GM18520 (cell line): ENCODE results near the gene NTN4.
"Not testable (repeated sequence)": the region's sequence is repeated elsewhere in the genome, so short reads cannot be mapped to it uniquely, and the experiment has no call there.

Source experiments
- ATAC-seq: cut with Tn5 transposase; IDR thresholded peaks from one replicate; pipeline ENCODE4 v1.9.1; 2021; ENCODE audit not compliant: unreplicated experiment

Gene NTN4

GRCh38 chr12:95756362-95756761 is 34.2 kb downstream of the NTN4 start:
- no peak for ATAC-seq

- no peak for ATAC-seq
Measured at GRCh38 chr12:95755261-95755865, 35.2 kb downstream of the NTN4 start.

DNA sequence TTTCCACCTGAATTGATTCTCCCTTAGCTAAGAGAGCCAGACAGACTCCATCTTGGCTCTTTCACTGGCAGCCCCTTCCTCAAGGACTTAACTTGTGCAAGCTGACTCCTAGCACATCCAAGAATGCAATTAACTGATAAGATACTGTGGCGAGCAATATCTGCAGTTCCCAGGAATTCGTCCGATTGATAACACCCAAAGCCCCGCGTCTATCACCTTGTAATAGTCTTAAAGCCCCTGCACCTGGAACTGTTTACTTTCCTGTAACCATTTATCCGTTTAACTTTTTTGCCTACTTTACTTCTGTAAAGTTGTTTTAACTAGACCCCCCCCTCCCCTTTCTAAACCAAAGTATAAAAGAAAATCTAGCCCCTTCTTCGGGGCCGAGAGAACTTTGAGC is 44.5 kb downstream of the NTN4 start:
- ATAC-seq, result not testable (repeated sequence)

DNA sequence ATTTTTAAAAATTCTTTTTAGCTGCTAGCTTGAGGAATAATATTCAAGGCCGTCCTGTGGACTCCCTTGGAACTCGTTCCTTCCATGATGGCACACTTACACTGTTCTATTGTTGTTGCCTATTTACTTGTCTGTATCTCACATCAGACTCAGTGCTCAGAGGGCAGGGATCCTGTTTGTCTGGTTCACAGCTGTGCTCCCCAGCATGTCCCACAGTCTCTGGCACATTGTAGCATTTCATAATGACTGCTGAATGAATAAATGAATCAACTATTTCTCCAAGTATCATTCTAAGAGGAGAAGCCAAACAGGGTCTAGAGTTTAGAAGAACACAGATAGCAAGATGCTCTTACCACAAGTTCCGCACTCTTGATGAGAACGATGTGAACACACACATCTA is 48.0 kb downstream of the NTN4 start:
- ATAC-seq, result no peak

DNA sequence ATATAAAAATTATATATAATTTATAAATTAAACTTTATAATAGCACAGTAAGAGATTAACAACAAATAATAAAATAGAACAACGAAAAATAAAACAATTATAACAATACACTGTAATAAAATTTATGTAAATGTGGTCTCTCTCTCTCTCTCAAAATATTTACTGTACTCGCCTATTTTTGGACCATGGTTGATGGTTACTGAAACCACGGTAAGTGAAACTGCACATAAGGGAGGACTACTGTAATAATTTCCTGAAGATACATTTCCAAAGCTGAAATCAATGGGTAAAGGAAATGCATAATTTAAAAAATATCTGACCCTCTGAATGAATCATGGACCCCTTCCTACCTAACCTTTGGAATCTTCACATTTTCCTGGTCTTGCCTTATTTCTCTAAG is 48.9 kb downstream of the NTN4 start:
- ATAC-seq, result no peak

DNA sequence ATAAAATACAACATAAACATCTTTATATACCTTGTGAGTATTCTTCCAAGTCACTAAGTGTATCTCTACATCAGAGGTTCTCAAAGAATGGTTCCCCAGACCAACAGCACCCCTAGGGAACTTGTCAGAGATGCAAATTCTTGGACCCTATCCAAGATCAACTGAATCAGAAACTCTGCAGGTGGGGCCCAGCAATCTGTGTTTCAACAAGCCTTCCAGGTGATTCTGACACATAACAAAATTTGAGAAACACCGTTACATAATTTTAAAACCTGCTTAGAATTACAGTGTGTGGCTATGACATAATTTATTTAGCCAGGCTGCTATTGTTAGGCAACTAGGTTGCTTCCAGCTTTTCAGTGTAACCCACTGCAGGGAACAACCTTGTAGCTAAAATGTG is 49.8 kb downstream of the NTN4 start:
- ATAC-seq, result no peak

DNA sequence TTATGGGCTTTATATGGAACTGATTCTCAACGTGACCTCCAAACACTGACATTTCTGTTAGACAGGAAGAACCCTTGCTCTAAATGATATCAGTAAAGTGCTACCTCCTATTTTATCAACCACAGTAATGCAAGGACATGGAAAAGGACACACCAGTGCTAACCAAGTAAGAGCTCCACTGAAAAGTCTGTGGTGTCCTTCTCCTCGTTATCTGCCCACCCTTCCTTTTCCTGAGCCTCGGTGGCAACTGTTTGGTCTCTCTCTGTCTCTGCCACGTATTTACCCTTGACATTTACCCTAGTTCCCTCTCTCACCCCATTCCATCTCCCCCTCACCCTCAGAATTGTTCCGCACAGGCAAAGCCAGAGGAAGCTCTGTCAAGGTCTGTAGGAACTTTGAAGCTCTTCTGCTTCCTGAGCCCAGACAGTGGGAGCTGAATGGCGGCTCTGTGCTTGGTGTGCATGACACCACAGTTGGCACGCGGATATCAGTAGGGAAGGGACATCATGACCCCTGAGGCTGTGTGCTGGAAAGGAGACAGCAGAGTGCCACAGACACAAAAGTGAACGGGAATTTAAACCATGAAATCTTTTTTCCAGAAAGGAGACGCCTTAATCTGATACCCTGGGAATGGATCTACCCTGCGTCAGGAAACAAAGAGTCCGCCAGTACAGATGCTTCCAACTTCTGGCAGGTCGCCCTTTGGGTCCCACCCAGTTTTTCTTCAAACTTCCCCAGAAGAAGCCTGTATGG is 50.8 kb downstream of the NTN4 start:
- no peak for ATAC-seq

GRCh38 chr12:95738024-95738611 is 52.4 kb downstream of the NTN4 start:
- no peak for ATAC-seq

DNA sequence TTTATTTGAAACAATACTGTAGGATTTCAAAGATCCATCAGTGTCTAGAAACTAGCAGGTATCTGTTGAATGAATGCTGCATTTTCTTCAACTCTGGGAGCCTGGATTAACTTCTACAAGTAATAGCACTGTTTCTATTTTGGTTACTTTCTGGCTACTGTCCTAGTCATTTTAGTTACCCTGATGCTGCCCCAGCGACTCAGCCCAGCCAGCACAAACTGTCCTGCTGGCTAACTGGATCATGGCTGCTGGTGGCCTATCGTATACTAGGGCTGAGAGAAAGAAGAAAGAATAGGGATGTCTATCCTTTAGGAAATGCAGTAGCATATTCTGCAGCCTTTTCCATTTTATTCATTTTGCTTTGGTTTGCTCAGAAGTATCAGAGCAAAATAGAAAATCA is 53.9 kb downstream of the NTN4 start:
- ATAC-seq, result no peak

DNA sequence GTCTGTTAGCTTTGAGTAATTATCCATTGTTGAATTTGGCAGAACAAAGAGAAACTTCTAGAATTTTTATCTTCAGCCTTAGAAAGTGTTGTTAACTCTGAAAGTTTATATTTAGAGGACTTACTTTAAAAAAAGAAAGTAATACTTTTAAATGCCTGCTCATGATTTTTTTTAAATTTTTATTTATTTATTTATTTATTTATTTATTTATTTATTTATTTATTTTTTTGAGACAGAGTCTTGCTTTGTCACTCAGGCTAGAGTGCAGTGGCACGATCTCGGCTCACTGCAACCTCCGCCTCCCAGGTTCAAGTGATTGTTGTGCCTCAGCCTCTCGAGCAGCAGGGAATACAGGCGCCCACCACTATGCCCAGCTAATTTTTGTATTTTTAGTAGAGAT is 54.8 kb downstream of the NTN4 start:
- ATAC-seq, result not testable (repeated sequence)

- ATAC-seq, result no peak
Measured at GRCh38 chr12:95733141-95733825, 57.3 kb downstream of the NTN4 start.

DNA sequence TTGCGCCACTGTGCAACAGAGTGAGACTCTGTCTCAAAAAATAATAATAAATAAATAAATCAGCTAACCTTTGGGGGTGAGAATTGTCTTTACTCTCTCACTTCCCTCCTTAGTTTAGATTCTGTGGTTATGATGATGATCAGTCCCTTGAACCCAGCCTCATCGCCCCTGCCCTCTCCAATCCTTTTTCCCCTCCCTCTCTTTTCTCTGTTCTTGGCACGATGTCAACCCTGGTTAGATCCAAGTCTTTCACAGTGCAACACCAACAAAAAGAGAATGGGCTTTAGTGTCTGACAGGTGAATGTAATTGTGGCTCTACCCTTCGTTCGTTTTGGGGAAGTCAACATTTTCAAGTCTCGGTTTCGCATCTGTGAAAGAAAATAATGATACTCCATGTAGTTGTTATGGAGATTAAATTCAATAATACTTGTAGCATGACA is 59.0 kb downstream of the NTN4 start:
- ATAC-seq, result no peak

- no peak for ATAC-seq
Measured at GRCh38 chr12:95730457-95730856, 60.1 kb downstream of the NTN4 start.

GRCh38 chr12:95726903-95727302 is 63.7 kb downstream of the NTN4 start:
- no peak for ATAC-seq

DNA sequence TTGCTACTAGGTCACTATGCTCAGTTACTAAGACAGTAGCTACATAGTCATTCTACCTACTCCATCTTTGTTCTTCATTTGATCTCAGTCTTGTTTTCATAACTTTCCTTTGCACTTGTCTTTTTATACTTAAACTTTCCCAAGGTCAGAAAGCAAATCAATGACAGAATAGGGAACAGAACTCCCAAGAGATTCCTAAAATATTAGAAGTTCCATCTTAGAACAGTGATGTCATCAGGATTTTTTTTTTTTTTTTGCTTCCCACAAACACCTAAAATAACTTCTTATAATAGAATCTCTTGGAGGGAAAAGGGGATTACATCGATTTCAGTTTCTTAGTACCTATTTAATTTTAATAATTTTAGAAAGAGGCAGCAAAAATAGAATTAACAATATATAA is 65.8 kb downstream of the NTN4 start:
- ATAC-seq, result no peak

GRCh38 chr12:95723693-95724384 is 66.7 kb downstream of the NTN4 start:
- no peak for ATAC-seq

DNA sequence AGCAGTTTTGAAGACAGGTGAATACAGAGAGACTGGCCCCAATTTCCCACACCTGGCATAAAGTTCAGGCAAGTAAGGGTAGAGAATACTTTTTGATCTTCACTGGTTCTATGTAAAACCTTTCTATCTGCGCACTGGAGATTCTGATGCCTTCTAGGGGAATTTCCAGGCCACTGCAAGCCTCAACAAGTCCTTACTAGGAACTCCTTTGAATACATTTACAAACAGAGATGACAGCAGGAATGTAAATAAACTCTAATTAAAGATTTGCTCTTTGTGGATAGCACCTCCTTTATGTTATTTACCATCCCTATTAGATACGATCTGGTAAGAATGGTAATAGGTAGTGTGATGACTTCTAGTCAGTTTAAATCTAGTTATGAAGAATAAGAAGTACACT is 69.2 kb downstream of the NTN4 start:
- ATAC-seq, result no peak

GRCh38 chr12:95720146-95720545 is 70.4 kb downstream of the NTN4 start:
- no peak for ATAC-seq

DNA sequence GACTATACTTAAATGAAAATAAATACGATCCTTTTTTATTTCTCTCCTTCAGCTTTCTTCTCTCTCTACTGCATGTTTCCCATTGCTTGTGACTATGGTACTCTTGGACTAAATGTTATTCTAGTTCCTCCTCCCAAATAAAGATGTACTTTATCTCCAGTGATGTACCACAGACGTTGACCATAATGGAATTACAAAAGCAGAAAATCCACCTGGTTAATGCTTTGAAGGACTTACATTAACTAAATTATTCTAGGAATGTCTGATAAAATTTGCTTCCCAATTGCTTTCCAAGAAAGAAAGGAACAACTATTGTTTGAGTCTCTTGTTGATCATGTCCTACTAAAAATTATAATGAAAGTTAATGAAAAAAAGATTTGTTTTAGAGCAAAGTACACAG is 71.8 kb downstream of the NTN4 start:
- ATAC-seq, result no peak

DNA sequence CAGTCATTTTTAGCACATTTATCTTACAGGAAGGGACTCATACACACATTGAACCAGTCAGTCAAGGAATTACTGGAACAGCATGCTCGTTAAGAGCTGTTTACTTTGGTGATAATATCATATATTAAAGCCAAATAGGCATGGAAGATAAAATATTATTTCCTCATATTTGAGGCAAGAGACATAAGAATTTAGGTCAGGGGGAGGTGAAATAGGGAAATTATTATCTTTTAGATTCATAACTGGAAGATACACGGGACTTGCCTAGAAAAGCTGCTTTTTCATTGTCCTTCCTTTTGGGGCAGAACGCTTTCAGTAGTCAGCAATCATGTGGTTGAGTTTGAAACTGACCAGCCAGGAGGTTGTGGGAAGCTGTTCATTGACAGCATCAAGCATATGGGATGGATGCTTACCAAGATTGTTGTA is 72.5 kb downstream of the NTN4 start:
- ATAC-seq, result no peak

GRCh38 chr12:95717316-95717928 is 73.1 kb downstream of the NTN4 start:
- ATAC-seq, result no peak
